GM18517 (cell line): Measurements from ENCODE around the gene MBOAT2.

Experiments
- ATAC-seq: cut with Tn5 transposase; IDR thresholded peaks from one replicate; pipeline ENCODE4 v1.9.1; 2021; ENCODE audit warnings: mild to moderate bottlenecking, moderate library complexity; ENCODE audit not compliant: unreplicated experiment

The MBOAT2 gene

DNA sequence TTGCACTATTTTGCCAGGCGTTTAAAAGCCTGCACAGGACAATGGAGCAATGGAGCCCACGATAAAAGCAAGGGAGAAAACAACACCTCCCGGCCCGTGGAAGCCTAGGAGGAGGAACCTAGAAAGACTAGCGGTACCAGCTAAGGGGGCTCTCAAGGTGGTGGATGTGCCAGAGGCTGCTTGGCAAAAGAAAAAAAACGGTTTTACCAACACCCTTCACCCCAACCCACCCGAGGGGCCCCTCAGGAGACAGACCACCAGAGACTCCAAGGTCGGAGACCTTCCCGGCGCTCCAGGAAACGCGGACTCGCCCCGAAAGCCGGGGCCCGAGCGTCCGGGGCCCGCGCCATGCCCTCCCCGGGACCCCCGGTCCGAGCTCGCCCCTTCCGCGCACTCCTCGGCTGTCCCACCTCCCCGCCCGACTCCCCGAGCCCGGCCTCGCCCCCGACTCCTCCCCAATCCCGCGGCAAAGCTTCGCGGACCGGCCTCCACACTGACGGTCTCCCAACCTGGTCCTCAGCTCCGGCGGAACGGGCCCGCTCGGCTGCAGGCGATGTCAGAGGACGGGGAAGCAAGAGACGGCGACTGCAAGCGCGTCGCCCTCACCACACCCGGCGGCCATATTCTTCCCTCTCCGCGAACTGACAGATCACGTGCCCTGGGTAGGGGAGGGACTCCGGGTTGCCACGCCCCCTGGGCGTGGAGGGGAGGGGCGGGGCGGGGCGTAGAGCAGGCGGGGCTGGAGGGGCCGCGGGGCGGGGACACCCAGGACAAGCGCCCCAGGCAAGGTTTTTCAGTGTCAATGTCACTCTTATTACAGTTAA is 166.3 kb downstream of the MBOAT2 start, which contains the start of gene KIDINS220:
Gene KIDINS220, minus strand, starts transcription at position 643 of the 824 bp plus-strand sequence. CDS start 10,520 bp downstream, outside the sequence.
- peak; percentile 67 for ATAC-seq

- no peak for ATAC-seq
Observed at GRCh38 chr2:8835279-8835678, 168.2 kb downstream of the MBOAT2 start.

GRCh38 chr2:8833853-8834252 is 169.6 kb downstream of the MBOAT2 start:
- ATAC-seq: no peak

DNA sequence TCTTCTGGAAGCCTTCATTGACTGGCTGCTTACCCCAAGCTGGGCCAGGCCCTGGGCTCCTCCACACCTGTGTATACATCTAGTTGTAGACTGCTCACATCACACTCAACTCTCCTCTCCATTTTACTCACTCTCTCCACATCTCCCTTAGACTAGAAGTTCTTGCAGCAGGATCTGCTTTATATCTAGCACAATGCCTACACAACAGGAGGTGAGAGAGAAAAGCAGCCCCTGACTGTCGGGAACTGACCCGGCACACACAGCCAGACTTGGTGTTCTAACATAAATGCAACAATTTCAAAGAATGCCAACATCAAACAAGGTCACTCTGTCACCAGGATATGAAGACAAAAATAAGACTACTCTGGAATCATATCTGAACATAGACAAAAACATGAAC is 172.0 kb downstream of the MBOAT2 start:
- ATAC-seq: no peak

DNA sequence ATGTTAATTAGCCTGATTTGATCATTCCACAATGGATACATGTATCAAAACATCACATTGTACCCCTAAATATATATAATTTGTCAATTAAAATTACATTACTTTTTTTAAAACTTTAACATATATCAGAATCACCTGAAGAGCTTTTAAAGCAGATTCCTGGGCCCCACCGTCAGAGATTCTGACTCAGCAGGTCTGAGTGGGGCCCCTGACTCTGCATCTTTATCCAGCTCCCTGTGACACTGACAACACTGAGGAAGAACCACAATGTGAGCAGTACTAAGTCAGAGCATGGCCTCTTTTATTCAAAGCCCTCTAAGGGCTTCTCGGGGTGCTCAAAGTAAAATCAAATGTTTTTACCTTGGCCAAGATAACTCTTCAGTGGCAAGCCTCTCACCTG is 175.8 kb downstream of the MBOAT2 start:
- ATAC-seq: no peak

DNA sequence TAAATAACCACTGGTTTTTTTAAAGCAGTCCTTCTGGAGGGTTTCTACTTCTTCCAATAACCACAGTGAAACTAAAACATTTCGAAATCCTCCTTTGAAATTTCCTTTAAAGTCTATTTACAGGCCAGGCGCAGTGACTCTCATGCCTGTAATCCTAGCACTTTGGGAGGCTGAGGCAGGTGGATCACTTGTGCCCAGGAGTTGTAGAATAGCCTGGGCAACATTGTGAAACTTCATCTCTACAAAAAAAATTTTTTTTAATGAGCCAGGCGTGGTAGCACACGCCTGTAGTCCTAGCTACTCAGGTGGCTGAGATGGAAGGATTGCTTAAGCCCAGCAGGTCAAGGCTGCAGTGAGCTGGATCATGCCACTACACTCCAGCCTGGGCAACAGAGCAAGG is 181.3 kb downstream of the MBOAT2 start:
- no peak for ATAC-seq

DNA sequence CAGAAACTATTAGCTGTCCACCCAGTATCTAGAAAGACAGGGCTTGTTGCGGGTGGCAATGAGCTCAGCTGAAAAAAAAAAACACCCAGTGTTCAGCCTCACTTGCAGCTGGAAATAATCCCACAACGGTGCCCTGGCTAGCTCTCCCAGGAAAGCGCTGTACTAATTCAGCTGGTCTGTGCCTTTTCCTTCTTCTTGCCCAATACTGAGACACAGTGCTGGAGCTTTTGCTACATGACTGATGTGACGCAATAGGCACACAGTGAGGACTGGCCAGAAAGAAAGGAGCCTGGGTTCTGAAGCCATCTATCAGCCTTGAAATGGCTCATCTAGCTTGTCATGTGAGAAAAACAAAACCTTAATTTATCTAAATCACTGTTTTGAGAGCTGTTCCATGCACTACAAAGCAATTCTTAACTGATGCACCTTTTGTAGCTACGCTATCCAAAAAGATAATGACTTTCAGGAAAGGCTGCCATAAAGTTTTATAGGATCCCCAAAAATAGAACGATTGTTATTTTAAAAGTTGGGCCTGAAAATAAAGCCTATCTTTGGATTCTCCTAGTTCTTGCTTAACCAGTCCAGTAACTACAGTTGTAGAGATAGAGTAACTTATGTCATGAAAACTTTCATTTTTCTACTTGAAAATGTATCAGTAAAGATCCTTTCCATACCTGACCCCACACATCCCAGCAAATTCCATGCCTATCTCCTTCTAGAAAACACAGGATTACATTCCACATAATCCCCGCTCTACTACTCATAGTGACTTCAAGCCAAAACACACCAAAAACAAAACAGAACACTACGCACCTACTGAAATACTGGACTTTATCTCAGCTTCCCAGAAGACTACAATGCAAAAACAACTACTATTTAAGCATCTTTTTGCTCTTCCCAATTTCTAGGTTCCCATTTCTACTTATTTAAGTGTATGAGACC is 181.9 kb downstream of the MBOAT2 start:
- no peak for ATAC-seq

GRCh38 chr2:8819948-8820347 is 183.5 kb downstream of the MBOAT2 start:
- ATAC-seq: no peak

- ATAC-seq: no peak
Observed at GRCh38 chr2:8819194-8819593, 184.3 kb downstream of the MBOAT2 start.

- ATAC-seq: no peak
Observed at GRCh38 chr2:8817221-8817620, 186.3 kb downstream of the MBOAT2 start.

- no peak for ATAC-seq
Observed at GRCh38 chr2:8806885-8807704, 196.4 kb downstream of the MBOAT2 start.

DNA sequence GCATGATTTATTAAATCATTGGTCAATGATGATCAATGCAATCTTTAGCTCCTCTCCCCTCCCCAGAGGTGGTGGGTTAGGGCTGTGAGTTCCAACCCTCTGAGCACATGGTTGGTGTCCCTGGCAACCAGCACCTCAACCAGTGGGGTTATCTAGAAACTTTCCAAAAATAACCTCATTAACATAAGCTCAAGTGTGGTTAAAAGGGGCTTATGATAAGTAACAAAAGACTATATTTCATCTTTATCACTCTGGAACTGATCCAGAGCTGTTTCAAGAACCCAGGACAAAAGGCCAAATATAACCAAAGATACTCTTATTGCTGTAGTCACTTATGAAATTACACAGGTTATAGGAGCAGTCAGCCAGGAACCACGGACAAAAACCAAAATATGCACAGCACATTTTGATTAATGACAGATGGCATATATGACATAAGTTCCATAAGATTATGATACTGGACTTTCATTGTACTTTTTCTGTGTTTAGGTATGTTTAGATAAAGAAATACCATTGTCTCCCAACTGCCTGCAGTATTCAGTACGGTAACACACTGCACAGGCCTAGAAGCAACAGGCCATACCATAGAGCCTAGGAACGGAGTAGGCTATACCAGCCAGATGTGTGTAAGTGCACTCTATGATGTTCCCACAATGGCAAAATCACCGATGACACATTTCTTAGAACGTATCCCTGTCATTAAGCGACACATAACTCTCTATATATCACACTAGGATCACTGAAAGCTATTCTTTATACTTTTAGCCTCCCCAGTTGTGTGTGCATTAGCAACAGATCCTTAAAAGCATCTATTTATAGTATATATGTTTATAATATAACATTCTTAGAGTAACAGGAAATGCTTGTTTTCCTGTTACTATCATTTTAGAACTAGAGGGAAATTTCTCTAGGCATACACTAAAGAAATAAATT is 197.9 kb downstream of the MBOAT2 start:
- no peak for ATAC-seq

- peak; percentile 99 for ATAC-seq
Observed at GRCh38 chr2:8803658-8804379, 199.7 kb downstream of the MBOAT2 start.

DNA sequence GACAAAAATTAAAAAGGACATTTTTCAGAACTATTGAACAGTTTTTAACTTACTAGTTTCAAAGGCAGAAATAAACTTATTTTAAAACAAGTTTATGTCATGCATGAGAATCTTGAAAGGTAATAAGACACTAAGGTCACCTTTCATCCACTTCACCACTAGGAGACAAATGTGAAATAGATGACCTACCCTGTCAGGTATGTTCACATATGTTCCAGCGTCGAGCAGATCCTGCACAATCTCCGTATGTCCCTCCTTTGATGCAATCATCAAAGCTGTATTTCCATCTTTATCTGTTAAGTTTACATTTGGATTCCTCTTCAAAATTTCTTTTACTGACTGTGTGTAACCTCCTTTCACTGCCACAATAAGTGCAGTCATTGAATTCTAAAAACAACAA is 200.7 kb downstream of the MBOAT2 start:
- no peak for ATAC-seq
